GM18867 (cell line): ENCODE results near the gene POLA2.
"Not testable (repeated sequence)": the region's sequence is repeated elsewhere in the genome, so short reads cannot be mapped to it uniquely, and the experiment has no call there.

Experiments used
- ATAC-seq: cut with Tn5 transposase; IDR thresholded peaks from one replicate; pipeline ENCODE4 v1.9.1; 2021; ENCODE audit warnings: mild to moderate bottlenecking, moderate library complexity; ENCODE audit not compliant: unreplicated experiment

POLA2 gene

DNA sequence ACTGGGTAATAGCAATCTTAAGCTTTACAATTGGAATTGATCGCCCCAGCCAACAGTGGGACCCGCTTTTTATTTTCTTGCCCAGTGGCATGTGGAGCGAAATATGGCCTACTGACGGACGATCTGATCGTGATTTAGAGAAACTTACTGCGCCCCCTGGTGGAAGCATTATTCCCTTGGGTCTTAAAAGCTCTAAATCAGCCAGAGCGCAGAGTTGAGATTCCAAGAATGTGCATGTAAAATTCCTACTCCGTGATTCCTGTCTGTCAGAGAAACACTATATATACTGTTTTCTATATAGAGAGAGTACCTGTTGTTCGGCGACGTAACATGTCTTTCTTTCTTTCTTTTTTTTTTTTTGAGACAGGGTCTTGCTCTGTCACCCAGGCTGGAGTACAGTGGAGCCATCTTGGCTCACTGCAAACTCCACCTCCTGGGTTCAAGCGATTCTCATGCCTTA lies 68.2 kb downstream of the POLA2 start:
- ATAC-seq: no peak

- ATAC-seq: no peak
Measured at GRCh38 chr11:65330544-65330943, 68.8 kb downstream of the POLA2 start.

DNA sequence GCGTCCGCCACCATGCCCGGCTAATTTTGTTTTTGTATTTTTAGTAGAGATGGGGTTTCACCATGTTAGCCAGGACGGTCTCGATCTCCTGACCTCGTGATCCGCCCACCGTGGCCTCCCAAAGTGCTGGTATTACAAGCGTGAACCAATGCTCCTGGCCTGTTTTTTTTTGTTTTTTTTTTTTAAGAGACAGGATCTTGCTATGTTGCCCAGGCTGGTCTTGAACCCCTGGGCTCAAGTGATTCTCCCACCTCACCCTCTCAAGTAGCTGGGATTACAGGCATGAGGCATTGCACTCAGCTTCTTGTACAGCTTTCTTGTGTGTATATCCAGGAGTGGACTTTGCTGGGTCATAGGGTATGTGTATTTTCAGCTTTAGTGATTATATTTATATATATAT lies 70.8 kb downstream of the POLA2 start:
- ATAC-seq: not testable (repeated sequence)

DNA sequence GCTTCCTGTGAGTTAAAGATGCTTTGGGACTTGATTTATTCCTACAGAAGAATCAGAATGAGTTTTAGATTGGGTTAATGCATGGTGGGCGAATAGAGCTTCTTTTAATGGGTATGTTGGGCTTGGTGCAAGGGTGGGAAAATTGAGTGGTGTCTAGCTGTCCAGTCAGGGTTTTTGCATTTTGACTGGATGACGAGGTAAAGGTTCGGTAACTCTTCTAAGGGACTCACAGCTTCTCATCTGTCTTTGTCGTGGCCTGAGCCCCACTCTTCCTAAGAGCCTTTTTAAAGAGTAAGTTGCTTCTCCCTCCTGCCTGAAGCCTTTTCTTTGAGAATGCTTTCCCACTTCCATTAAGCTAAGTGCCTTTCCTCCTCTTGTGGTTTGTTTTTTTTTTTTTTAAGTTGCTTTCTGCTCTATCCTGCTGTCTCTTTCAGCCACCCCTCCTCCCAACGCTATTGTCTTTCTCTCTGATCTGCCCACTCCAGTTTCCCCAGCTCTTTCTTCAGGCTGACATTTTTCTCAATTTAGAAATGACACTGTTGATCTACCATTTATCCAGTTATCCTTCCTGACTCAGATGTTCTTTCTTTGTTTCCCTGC lies 73.0 kb downstream of the POLA2 start:
- no peak for ATAC-seq

- ATAC-seq: no peak
Measured at GRCh38 chr11:65338676-65339075, 76.9 kb downstream of the POLA2 start.

- no peak for ATAC-seq
Measured at GRCh38 chr11:65340226-65340625, 78.5 kb downstream of the POLA2 start.

- ATAC-seq: no peak
Measured at GRCh38 chr11:65341856-65342255, 80.1 kb downstream of the POLA2 start.
